ENCODE measurements around the gene CCDC28B.

- TF ChIP-seq GATA2 (IDR thresholded peaks at IDR 0.05; ENCODE audit: low read depth, low read length) (no peak), GATA3 (IDR thresholded peaks at IDR 0.05; ENCODE audit: low read depth, low read length) (no peak)
Measured at GRCh38 chr1:32179193-32179442, 21.3 kb upstream of the CCDC28B start.
